SK-N-SH treated with all-trans-retinoic acid at 6 μM for 48 hours (cell line): ENCODE data around the gene S1PR3.

Experiments used
- ATAC-seq: fragments of 200-7000 bp; cut with Tn5 transposase; 3 replicates; pipeline ENCODE4 v1.9.1; 2020; ENCODE audit warnings: mild to moderate bottlenecking, moderate library complexity
- BACH2 ChIP-seq: fragments of 250-450 bp; sonication (Bioruptor Pico); IDR thresholded peaks from 2 replicates; pipeline ENCODE4 v1.9.0; 2021; ENCODE audit warnings: mild to moderate bottlenecking, borderline replicate concordance
- CREB5 ChIP-seq: fragments of 250-450 bp; sonication (Bioruptor Pico); IDR thresholded peaks from 2 replicates; pipeline ENCODE4 v1.5.1; 2020; ENCODE audit warnings: low read depth, mild to moderate bottlenecking, moderate library complexity
- CSDC2 ChIP-seq: fragments of 250-450 bp; sonication (Bioruptor Pico); IDR thresholded peaks from 2 replicates; pipeline ENCODE4 v1.5.0; 2020; ENCODE audit warnings: mild to moderate bottlenecking, moderate library complexity
- CSRNP3 ChIP-seq: fragments of 250-450 bp; sonication (Bioruptor Pico); IDR thresholded peaks from 2 replicates; pipeline ENCODE4 v1.5.1; 2021; ENCODE audit warnings: mild to moderate bottlenecking, moderate library complexity
- ESRRG ChIP-seq: fragments of 250-450 bp; sonication (Bioruptor Pico); IDR thresholded peaks from 2 replicates; pipeline ENCODE4 v1.6.1; 2021; ENCODE audit warnings: mild to moderate bottlenecking
- GLIS3 ChIP-seq: fragments of 250-450 bp; sonication (Bioruptor Pico); IDR thresholded peaks from 2 replicates; pipeline ENCODE4 v1.5.0; 2020; ENCODE audit warnings: mild to moderate bottlenecking, moderate library complexity
- ISL1 ChIP-seq: fragments of 250-450 bp; sonication (Bioruptor Pico); IDR thresholded peaks from 2 replicates; pipeline ENCODE4 v2.1.2; 2022; ENCODE audit warnings: mild to moderate bottlenecking, moderate library complexity
- OSR1 ChIP-seq: fragments of 250-450 bp; sonication (Bioruptor Pico); IDR thresholded peaks from 2 replicates; pipeline ENCODE4 v1.8.0; 2022; ENCODE audit warnings: moderate library complexity, mild to moderate bottlenecking, inconsistent platforms
- PATZ1 ChIP-seq: fragments of 250-450 bp; sonication (Bioruptor Pico); IDR thresholded peaks from 2 replicates; pipeline ENCODE4 v1.8.0; 2020; ENCODE audit warnings: mild to moderate bottlenecking, moderate library complexity, borderline replicate concordance
- POU6F1 ChIP-seq: fragments of 250-450 bp; sonication (Bioruptor Pico); IDR thresholded peaks from 2 replicates; pipeline ENCODE4 v1.8.0; 2021; ENCODE audit warnings: low read depth, mild to moderate bottlenecking, moderate library complexity, borderline replicate concordance
- PPARA ChIP-seq: fragments of 250-450 bp; sonication (Bioruptor Pico); IDR thresholded peaks from 2 replicates; pipeline ENCODE4 v1.5.0; 2020; ENCODE audit warnings: mild to moderate bottlenecking, borderline replicate concordance
- RARB ChIP-seq: fragments of 250-450 bp; sonication (Bioruptor Pico); IDR thresholded peaks from 2 replicates; pipeline ENCODE4 v1.8.0; 2021; ENCODE audit warnings: mild to moderate bottlenecking, moderate library complexity
- SNAI2 ChIP-seq: fragments of 250-450 bp; sonication (Bioruptor Pico); IDR thresholded peaks from 2 replicates; pipeline ENCODE4 v1.5.0; 2020; ENCODE audit warnings: mild to moderate bottlenecking, moderate library complexity
- TCF4 ChIP-seq: fragments of 250-450 bp; sonication (Bioruptor Pico); IDR thresholded peaks from 2 replicates; pipeline ENCODE4 v1.8.0; 2021; ENCODE audit warnings: mild to moderate bottlenecking, moderate library complexity, borderline replicate concordance
- TOX ChIP-seq: fragments of 250-450 bp; sonication (Bioruptor Pico); IDR thresholded peaks from 2 replicates; pipeline ENCODE4 v1.8.0; 2021; ENCODE audit warnings: mild to moderate bottlenecking, moderate library complexity, borderline replicate concordance
- TSHZ2 ChIP-seq: fragments of 250-450 bp; sonication (Bioruptor Pico); IDR thresholded peaks from 2 replicates; pipeline ENCODE4 v1.5.0; 2020; ENCODE audit warnings: mild to moderate bottlenecking, moderate library complexity
- ZC3H10 ChIP-seq: fragments of 250-450 bp; sonication (Bioruptor Pico); IDR thresholded peaks from 2 replicates; pipeline ENCODE4 v1.5.1; 2021; ENCODE audit warnings: mild to moderate bottlenecking, moderate library complexity
- ZFP3 ChIP-seq: fragments of 250-450 bp; sonication (Bioruptor Pico); IDR thresholded peaks from 2 replicates; pipeline ENCODE4 v1.5.0; 2020; ENCODE audit warnings: mild to moderate bottlenecking, moderate library complexity
- ZFP30 ChIP-seq: fragments of 450-650 bp; formaldehyde crosslinking; IDR thresholded peaks from 2 replicates; pipeline ENCODE4 v1.5.0; 2022; ENCODE audit warnings: mild to moderate bottlenecking, moderate library complexity
- ZNF565 ChIP-seq: fragments of 450-650 bp; formaldehyde crosslinking; conservative IDR thresholded peaks from 2 replicates; pipeline ENCODE4 v1.5.0; 2020; ENCODE audit warnings: low read depth, mild to moderate bottlenecking, moderate library complexity
- ZNF70 ChIP-seq: fragments of 450-650 bp; formaldehyde crosslinking; IDR thresholded peaks from 2 replicates; pipeline ENCODE4 v1.5.0; 2020; ENCODE audit warnings: mild to moderate bottlenecking, moderate library complexity
- ZNF8 ChIP-seq: fragments of 450-650 bp; formaldehyde crosslinking; IDR thresholded peaks from 2 replicates; pipeline ENCODE4 v1.5.0; 2020; ENCODE audit warnings: mild to moderate bottlenecking, moderate library complexity

S1PR3 gene

GRCh38 chr9:89032661-89033060, 41.4 kb downstream of the S1PR3 start (continued):
- TF ChIP-seq TSHZ2 (CRISPR knock-in tag) (no peak), CSDC2 (CRISPR knock-in tag) (no peak)
- TF ChIP-seq, all 23 proteins: peak for 0

GRCh38 chr9:89036383-89036782, 45.1 kb downstream of the S1PR3 start:
- no peak for ATAC-seq
- no peak for TF ChIP-seq GLIS3 (CRISPR knock-in tag)
- TF ChIP-seq OSR1: no peak
- no peak for TF ChIP-seq ISL1 (CRISPR knock-in tag)
- no peak for TF ChIP-seq CREB5
- TF ChIP-seq ZNF8 (CRISPR knock-in tag): no peak
- TF ChIP-seq ESRRG (CRISPR knock-in tag): no peak
- TF ChIP-seq TCF4 (CRISPR knock-in tag): no peak
- no peak for TF ChIP-seq PPARA
- TF ChIP-seq ZNF70 (CRISPR knock-in tag): no peak
- no peak for TF ChIP-seq POU6F1 (CRISPR knock-in tag)
- no peak for TF ChIP-seq CSRNP3 (CRISPR knock-in tag)
- TF ChIP-seq TOX (CRISPR knock-in tag): no peak
- TF ChIP-seq SNAI2 (CRISPR knock-in tag): no peak
- no peak for TF ChIP-seq CSDC2 (CRISPR knock-in tag)
- no peak for TF ChIP-seq ZC3H10 (CRISPR knock-in tag)
- no peak for TF ChIP-seq PATZ1 (CRISPR knock-in tag)
- TF ChIP-seq ZFP3 (CRISPR knock-in tag): no peak
- TF ChIP-seq ZNF565: no peak
- no peak for TF ChIP-seq ZFP30 (CRISPR knock-in tag)
- no peak for TF ChIP-seq RARB (CRISPR knock-in tag)

- no peak for ATAC-seq
- no peak for TF ChIP-seq SNAI2 (CRISPR knock-in tag)
- TF ChIP-seq CSRNP3 (CRISPR knock-in tag): no peak
- TF ChIP-seq BACH2 (CRISPR knock-in tag): no peak
- no peak for TF ChIP-seq ZFP30 (CRISPR knock-in tag)
- TF ChIP-seq ZC3H10 (CRISPR knock-in tag): no peak
- no peak for TF ChIP-seq POU6F1 (CRISPR knock-in tag)
- TF ChIP-seq CSDC2 (CRISPR knock-in tag): no peak
- TF ChIP-seq OSR1: no peak
- no peak for TF ChIP-seq ZFP3 (CRISPR knock-in tag)
- no peak for TF ChIP-seq ZNF70 (CRISPR knock-in tag)
- TF ChIP-seq PATZ1 (CRISPR knock-in tag): no peak
- TF ChIP-seq RARB (CRISPR knock-in tag): no peak
- TF ChIP-seq CREB5: no peak
- no peak for TF ChIP-seq ISL1 (CRISPR knock-in tag)
- no peak for TF ChIP-seq ESRRG (CRISPR knock-in tag)
- TF ChIP-seq ZNF565: no peak
These were observed 45.6 kb downstream of the S1PR3 start for GRCh38 chr9:89036891-89037290.
